A549 (cell line): ENCODE measurements around the gene IL33. TPM values are rescaled to one million over a fixed set of nuclear protein-coding genes. Genes with fewer than 3 reads are reported as not detected.

Experiments
- ATAC-seq, 2 experiments: fragments of 200-7000 bp in 1 of 2; fragments of >200 bp in 1 of 2; cut with Nextera tagmentation in 1 of 2; cut with Tn5 transposase in 1 of 2; 3 replicates each; pipeline versions ENCODE4 v1.8.0 to v1.9.1; 2018 to 2020; ENCODE audit warnings: mild to moderate bottlenecking in 1 of 2, moderate library complexity in 1 of 2
- CTCF ChIA-PET: fragments of 300-600 bp; sonication (Branson Sonifier 250); formaldehyde crosslinking; extraction: SDS; loops from one replicate; lab custom pipeline; 2021; ENCODE audit warnings: antibody characterized with exemption, inconsistent platforms; lab: Yijun Ruan, JAX
- POLR2A ChIA-PET: fragments of 350-600 bp; formaldehyde crosslinking; extraction: SDS; loops from one replicate; lab custom pipeline; 2021; ENCODE audit warnings: antibody characterized with exemption, inconsistent platforms; lab: Yijun Ruan, JAX
- DNase-seq, 2 experiments: peaks; one replicate each; pipeline versions ENCODE4 v3.0.0 to v3.0.0-alpha.2; 2011 to 2016; ENCODE audit warnings: low read depth in 1 of 2, low spot score in 1 of 2
- FAIRE-seq: peaks from 2 replicates; lab custom pipeline; 2011; peaks lifted over from hg19 to GRCh38; lab: Jason Lieb, UNC
- H3K27ac ChIP-seq, 2 experiments: fragments of >200 bp; sonication (Bioruptor Twin); formaldehyde crosslinking; 3 replicates each; pipeline ENCODE4 v1.5.1; 2016 to 2017
- H3K4me1 ChIP-seq: fragments of >200 bp; sonication (Bioruptor Twin); formaldehyde crosslinking; 3 replicates; pipeline ENCODE4 v1.6.1; 2016
- H3K4me2 ChIP-seq: fragments of >200 bp; sonication (Bioruptor Twin); formaldehyde crosslinking; 3 replicates; pipeline ENCODE4 v1.6.1; 2016
- H3K4me3 ChIP-seq: fragments of >200 bp; sonication (Bioruptor Twin); formaldehyde crosslinking; 3 replicates; pipeline ENCODE4 v1.5.1; 2016
- H3K9me3 ChIP-seq: fragments of >200 bp; sonication (Bioruptor Twin); formaldehyde crosslinking; 3 replicates; pipeline ENCODE4 v1.6.1; 2016
- BHLHE40 ChIP-seq: IDR thresholded peaks from 2 replicates; pipeline ENCODE4 v1.6.1; 2012; ENCODE audit warnings: low read depth, low read length, inconsistent platforms
- CEBPB ChIP-seq, 2 experiments: fragments of >200 bp in 1 of 2; sonication (Bioruptor Twin) in 1 of 2; formaldehyde crosslinking in 1 of 2; IDR thresholded peaks; 2 replicates each; pipeline ENCODE4 v1.6.1; 2012 to 2016
- EHMT2 ChIP-seq: fragments of 200-600 bp; sonication (generic); IDR thresholded peaks from 2 replicates; pipeline ENCODE4 v1.6.1; 2016; ENCODE audit warnings: antibody characterized with exemption, low read depth, mild to moderate bottlenecking, moderate library complexity
- FOSL2 ChIP-seq, 2 experiments: fragments of 450-650 bp in 1 of 2; fragments of >200 bp in 1 of 2; sonication (Bioruptor Twin) in 1 of 2; formaldehyde crosslinking; IDR thresholded peaks; 2 replicates each; pipeline versions ENCODE4 v1.5.0 to v1.6.1; 2016 to 2020; ENCODE audit warnings: mild to moderate bottlenecking in 1 of 2, moderate library complexity in 1 of 2
- HDAC2 ChIP-seq: fragments of 200-600 bp; sonication (generic); IDR thresholded peaks from 2 replicates; pipeline ENCODE4 v1.6.1; 2016
- JUN ChIP-seq, 2 experiments: fragments of >200 bp; sonication (Bioruptor Twin); formaldehyde crosslinking; IDR thresholded peaks; 2 replicates in 1 of 2; 3 replicates in 1 of 2; pipeline ENCODE4 v1.6.1; 2016 to 2017
- KDM1A ChIP-seq: fragments of 200-600 bp; sonication (generic); IDR thresholded peaks from 2 replicates; pipeline ENCODE4 v1.6.1; 2016; ENCODE audit warnings: low read depth, mild to moderate bottlenecking
- KDM5A ChIP-seq: fragments of 200-600 bp; sonication (generic); IDR thresholded peaks from 2 replicates; pipeline ENCODE4 v1.6.1; 2016; ENCODE audit warnings: antibody characterized with exemption, mild to moderate bottlenecking
- MAZ ChIP-seq: fragments of 150-350 bp; IDR thresholded peaks from 2 replicates; pipeline ENCODE4 v1.6.1; 2014; ENCODE audit warnings: antibody characterized with exemption, low read depth, low read length, borderline replicate concordance
- NR3C1 ChIP-seq: fragments of >200 bp; sonication (Bioruptor Twin); formaldehyde crosslinking; IDR thresholded peaks from 3 replicates; pipeline ENCODE4 v1.6.1; 2017
- RAD21 ChIP-seq, 2 experiments: fragments of >200 bp in 1 of 2; sonication (Bioruptor Twin) in 1 of 2; formaldehyde crosslinking in 1 of 2; IDR thresholded peaks in 1 of 2; conservative IDR thresholded peaks in 1 of 2; 2 replicates in 1 of 2; 3 replicates in 1 of 2; pipeline ENCODE4 v1.6.1; 2012 to 2018; ENCODE audit warnings: inconsistent platforms in 1 of 2
- RARB ChIP-seq: fragments of 250-450 bp; sonication (Bioruptor Pico); IDR thresholded peaks from 2 replicates; pipeline ENCODE4 v1.8.0; 2021; ENCODE audit warnings: mild to moderate bottlenecking, moderate library complexity
- RCOR1 ChIP-seq: fragments of 150-350 bp; IDR thresholded peaks from 2 replicates; pipeline ENCODE4 v1.6.1; 2014; ENCODE audit warnings: antibody characterized with exemption, low read length, low read depth
- RFX5 ChIP-seq: fragments of 450-650 bp; IDR thresholded peaks from 2 replicates; pipeline ENCODE4 v1.7.1; 2014; ENCODE audit warnings: antibody characterized with exemption, mild to moderate bottlenecking, moderate library complexity
- SREBF2 ChIP-seq: fragments of 450-650 bp; IDR thresholded peaks from 2 replicates; pipeline ENCODE4 v1.6.1; 2014; ENCODE audit warnings: mild to moderate bottlenecking, moderate library complexity
- TFCP2L1 ChIP-seq: fragments of 250-450 bp; sonication (Bioruptor Pico); IDR thresholded peaks from 2 replicates; pipeline ENCODE4 v1.5.0; 2021; ENCODE audit warnings: mild to moderate bottlenecking
- ZNF302 ChIP-seq: fragments of 250-450 bp; sonication (Bioruptor Pico); IDR thresholded peaks from 2 replicates; pipeline ENCODE4 v1.9.0; 2021; ENCODE audit warnings: inconsistent platforms, mild to moderate bottlenecking, moderate library complexity
- ZSCAN20 ChIP-seq: fragments of 250-450 bp; sonication (Bioruptor Pico); IDR thresholded peaks from 2 replicates; pipeline ENCODE4 v1.8.0; 2022; ENCODE audit warnings: mild to moderate bottlenecking, moderate library complexity
- WGBS: methylation state at CpG from one replicate; pipeline ENCODE4 v1.1.6; 2017; ENCODE audit errors: missing lambda C conversion rate; 5-methylcytosine and 5-hydroxymethylcytosine counted together
- polyA plus RNA-seq, 4 experiments: library from polyadenylated mRNA; depleted of rRNA in 3 of 4; stranded (reverse); fragments of >200 nt; fragmentation: RNase III in 1 of 4; extraction: RNeasy Plus Mini Kit Qiagen cat#74134 plus additional on column Dnase treatment in 1 of 4; gene quantifications; 2 replicates in 3 of 4; 3 replicates in 1 of 4; pipeline ENCODE4 v1.2.3, GENCODE V29; 2011 to 2017
- TF ChIP-seq, protein P1 (sequence below): fragments of 250-450 bp; sonication (Bioruptor Pico); IDR thresholded peaks from 2 replicates; pipeline ENCODE4 v1.5.0; 2021; ENCODE audit warnings: mild to moderate bottlenecking, moderate library complexity, borderline replicate concordance
- TF ChIP-seq, protein P2 (sequence below): IDR thresholded peaks from 2 replicates; pipeline ENCODE4 v1.6.1; 2012; ENCODE audit warnings: low read depth, borderline replicate concordance
- TF ChIP-seq, protein P3 (sequence below): IDR thresholded peaks from 2 replicates; pipeline ENCODE4 v1.6.1; 2012
- TF ChIP-seq, protein P4 (sequence below): fragments of >200 bp; sonication (Bioruptor Twin); formaldehyde crosslinking; IDR thresholded peaks from 3 replicates; pipeline ENCODE4 v1.5.1; 2016
- TF ChIP-seq, protein P5 (sequence below): fragments of >200 bp; sonication (Bioruptor Twin); formaldehyde crosslinking; IDR thresholded peaks from 3 replicates; pipeline ENCODE4 v1.6.1; 2016
- TF ChIP-seq, protein P6 (sequence below): fragments of >200 bp; sonication (Bioruptor Twin); formaldehyde crosslinking; IDR thresholded peaks from 2 replicates; pipeline ENCODE4 v1.6.1; 2016

The IL33 gene
- polyA plus RNA-seq, 2 of the 4 experiments (the other 2 are of a cell fraction) = 0.31 to 0.72 TPM

DNA sequence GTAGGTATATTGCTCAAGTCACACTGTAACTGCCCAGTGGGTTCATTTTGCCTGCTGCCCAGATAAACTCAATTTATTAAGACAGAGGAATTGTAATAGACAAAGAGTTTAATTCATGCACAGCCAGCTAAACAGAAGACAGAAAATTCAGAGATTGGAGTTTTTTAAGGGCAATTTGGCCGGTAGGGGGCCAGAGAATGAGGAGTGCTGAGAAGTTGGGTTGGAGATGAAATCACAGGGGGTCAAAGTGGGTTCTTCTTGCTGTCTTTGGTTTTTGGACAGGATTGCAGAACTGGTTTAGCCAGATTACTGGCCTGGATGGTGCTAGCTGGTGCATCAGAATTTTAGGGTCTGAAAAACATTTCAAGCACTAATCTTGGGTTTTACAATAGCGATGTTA lies 20.7 kb upstream of the IL33 start:
- ChIA-PET POLR2A (no interaction called here), CTCF (interaction anchor here (0.6 to 3.4 kb wide), 5 partner anchors 11 to 526 kb away, joined by 3 to 15 read pairs (median 3); no protein-coding TSS in a partner anchor)
- 51% methylated on average over 2 of the region's 2 CpGs for WGBS
- no peaks in the 10 kb centered on the region for H3K4me1 ChIP-seq
- FAIRE-seq (no peak), DNase-seq (no peak), ATAC-seq (peak in 1 of 2 experiments; percentile 51; a peak in 1 of 6 replicates)
- TF ChIP-seq ZNF302 (no peak), ZSCAN20 (no peak), HDAC2 (no peak), NR3C1 (no peak), SREBF2 (no peak), KDM5A (no peak), RAD21 (conservative IDR thresholded peaks at IDR 0.05 in 1 of 2, IDR thresholded peaks at IDR 0.05 in 1 of 2) (no peak), FOSL2 (IDR thresholded peaks at IDR 0.05) (no peak), FOSL2 (CRISPR knock-in tag; IDR thresholded peaks at IDR 0.05) (no peak), KDM1A (no peak), TFCP2L1 (CRISPR knock-in tag) (no peak)
- TF ChIP-seq, protein P1, sequence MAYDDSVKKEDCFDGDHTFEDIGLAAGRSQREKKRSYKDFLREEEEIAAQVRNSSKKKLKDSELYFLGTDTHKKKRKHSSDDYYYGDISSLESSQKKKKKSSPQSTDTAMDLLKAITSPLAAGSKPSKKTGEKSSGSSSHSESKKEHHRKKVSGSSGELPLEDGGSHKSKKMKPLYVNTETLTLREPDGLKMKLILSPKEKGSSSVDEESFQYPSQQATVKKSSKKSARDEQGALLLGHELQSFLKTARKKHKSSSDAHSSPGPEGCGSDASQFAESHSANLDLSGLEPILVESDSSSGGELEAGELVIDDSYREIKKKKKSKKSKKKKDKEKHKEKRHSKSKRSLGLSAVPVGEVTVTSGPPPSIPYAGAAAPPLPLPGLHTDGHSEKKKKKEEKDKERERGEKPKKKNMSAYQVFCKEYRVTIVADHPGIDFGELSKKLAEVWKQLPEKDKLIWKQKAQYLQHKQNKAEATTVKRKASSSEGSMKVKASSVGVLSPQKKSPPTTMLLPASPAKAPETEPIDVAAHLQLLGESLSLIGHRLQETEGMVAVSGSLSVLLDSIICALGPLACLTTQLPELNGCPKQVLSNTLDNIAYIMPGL (CRISPR knock-in tag) = no peak
- TF ChIP-seq, protein P2, sequence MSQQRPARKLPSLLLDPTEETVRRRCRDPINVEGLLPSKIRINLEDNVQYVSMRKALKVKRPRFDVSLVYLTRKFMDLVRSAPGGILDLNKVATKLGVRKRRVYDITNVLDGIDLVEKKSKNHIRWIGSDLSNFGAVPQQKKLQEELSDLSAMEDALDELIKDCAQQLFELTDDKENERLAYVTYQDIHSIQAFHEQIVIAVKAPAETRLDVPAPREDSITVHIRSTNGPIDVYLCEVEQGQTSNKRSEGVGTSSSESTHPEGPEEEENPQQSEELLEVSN = no peak
- TF ChIP-seq, protein P3, sequence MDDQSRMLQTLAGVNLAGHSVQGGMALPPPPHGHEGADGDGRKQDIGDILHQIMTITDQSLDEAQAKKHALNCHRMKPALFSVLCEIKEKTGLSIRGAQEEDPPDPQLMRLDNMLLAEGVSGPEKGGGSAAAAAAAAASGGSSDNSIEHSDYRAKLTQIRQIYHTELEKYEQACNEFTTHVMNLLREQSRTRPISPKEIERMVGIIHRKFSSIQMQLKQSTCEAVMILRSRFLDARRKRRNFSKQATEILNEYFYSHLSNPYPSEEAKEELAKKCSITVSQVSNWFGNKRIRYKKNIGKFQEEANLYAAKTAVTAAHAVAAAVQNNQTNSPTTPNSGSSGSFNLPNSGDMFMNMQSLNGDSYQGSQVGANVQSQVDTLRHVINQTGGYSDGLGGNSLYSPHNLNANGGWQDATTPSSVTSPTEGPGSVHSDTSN = no peak
- no peak overlapping the region for H3K4me3 ChIP-seq
- H3K27ac ChIP-seq = no peak overlapping the region
- no peaks in the 10 kb centered on the region for H3K9me3 ChIP-seq
- no peak overlapping the region for H3K4me2 ChIP-seq

DNA sequence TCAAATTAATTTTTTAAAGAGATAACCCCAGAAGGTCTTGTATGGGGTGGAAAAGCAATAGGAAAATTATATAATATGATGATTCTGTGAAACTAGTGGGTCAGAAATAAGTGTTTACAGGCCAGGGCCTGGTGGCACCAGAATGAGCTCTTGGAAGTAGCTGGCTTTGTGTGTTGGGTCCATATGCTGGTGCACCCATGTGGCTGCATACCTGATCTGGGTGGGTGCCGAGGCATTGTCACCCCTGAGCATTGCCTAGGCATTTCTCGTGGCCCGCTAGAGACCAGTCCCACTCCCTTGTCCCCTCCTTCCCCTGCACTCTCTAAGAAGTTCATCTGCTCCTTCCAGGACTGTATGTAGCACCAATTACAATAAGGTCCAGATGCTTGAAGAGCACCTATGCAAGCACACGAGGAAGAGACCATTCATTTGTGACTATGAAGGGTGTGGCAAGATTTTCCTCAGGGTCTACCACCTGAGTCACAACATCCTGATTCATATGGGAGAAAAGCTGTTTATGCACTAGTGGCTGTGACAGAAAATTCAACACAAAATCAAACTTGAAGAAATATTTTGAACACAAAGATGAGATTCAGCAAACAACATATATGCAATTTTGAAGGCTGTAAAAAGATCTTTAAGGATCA lies 19.8 kb upstream of the IL33 start:
- Histone ChIP-seq H3K4me2 (no peak overlapping the region), H3K9me3 (no peaks in the 10 kb centered on the region), H3K4me3 (no peak overlapping the region), H3K4me1 (no peaks in the 10 kb centered on the region), H3K27ac (no peak overlapping the region)
- WGBS = 29% methylated on average over 4 of the region's 4 CpGs
- ATAC-seq (no peak), DNase-seq (no peak), FAIRE-seq (no peak)
- TF ChIP-seq MAZ = no peak
- no peak for TF ChIP-seq HDAC2
- no peak for TF ChIP-seq EHMT2
- no peak for TF ChIP-seq ZSCAN20
- TF ChIP-seq ZNF302 = no peak
- TF ChIP-seq RFX5 = no peak
- no peak for TF ChIP-seq CEBPB (IDR thresholded peaks at IDR 0.05)
- TF ChIP-seq BHLHE40 = no peak
- no peak for TF ChIP-seq KDM1A
- TF ChIP-seq RARB (CRISPR knock-in tag) = no peak
- no peak for TF ChIP-seq RCOR1
- TF ChIP-seq, protein P4, sequence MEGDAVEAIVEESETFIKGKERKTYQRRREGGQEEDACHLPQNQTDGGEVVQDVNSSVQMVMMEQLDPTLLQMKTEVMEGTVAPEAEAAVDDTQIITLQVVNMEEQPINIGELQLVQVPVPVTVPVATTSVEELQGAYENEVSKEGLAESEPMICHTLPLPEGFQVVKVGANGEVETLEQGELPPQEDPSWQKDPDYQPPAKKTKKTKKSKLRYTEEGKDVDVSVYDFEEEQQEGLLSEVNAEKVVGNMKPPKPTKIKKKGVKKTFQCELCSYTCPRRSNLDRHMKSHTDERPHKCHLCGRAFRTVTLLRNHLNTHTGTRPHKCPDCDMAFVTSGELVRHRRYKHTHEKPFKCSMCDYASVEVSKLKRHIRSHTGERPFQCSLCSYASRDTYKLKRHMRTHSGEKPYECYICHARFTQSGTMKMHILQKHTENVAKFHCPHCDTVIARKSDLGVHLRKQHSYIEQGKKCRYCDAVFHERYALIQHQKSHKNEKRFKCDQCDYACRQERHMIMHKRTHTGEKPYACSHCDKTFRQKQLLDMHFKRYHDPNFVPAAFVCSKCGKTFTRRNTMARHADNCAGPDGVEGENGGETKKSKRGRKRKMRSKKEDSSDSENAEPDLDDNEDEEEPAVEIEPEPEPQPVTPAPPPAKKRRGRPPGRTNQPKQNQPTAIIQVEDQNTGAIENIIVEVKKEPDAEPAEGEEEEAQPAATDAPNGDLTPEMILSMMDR = no peak
- TF ChIP-seq NR3C1 = no peak
- TF ChIP-seq RAD21 (conservative IDR thresholded peaks at IDR 0.05 in 1 of 2, IDR thresholded peaks at IDR 0.05 in 1 of 2) = no peak
- TF ChIP-seq, protein P5, sequence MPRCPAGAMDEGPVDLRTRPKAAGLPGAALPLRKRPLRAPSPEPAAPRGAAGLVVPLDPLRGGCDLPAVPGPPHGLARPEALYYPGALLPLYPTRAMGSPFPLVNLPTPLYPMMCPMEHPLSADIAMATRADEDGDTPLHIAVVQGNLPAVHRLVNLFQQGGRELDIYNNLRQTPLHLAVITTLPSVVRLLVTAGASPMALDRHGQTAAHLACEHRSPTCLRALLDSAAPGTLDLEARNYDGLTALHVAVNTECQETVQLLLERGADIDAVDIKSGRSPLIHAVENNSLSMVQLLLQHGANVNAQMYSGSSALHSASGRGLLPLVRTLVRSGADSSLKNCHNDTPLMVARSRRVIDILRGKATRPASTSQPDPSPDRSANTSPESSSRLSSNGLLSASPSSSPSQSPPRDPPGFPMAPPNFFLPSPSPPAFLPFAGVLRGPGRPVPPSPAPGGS = no peak
- no peak for TF ChIP-seq JUN (IDR thresholded peaks at IDR 0.05)
- TF ChIP-seq, protein P6, sequence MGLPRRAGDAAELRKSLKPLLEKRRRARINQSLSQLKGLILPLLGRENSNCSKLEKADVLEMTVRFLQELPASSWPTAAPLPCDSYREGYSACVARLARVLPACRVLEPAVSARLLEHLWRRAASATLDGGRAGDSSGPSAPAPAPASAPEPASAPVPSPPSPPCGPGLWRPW = no peak
- POLR2A ChIA-PET = no interaction called here
- CTCF ChIA-PET = interaction anchor here (0.7 to 3.4 kb wide), 3 partner anchors 11 to 111 kb away, joined by 3 to 15 read pairs (median 5); no protein-coding TSS in a partner anchor
